OCI-LY3 (cell line): ENCODE measurements around the gene KRTAP4-12.

Experiments used
- EZH2phosphoT487 ChIP-seq: fragments of 200-600 bp; shearing (Covaris generic); IDR thresholded peaks from 2 replicates; pipeline ENCODE4 v1.6.1; 2018; ENCODE audit warnings: antibody characterized with exemption, mixed run types, low read depth
- TF ChIP-seq, protein P1 (sequence below): fragments of 200-600, 300-600 bp; sonication (generic); IDR thresholded peaks from 2 replicates; pipeline ENCODE4 v1.5.1; 2014; ENCODE audit warnings: antibody characterized with exemption, low read length, low read depth

DNA sequence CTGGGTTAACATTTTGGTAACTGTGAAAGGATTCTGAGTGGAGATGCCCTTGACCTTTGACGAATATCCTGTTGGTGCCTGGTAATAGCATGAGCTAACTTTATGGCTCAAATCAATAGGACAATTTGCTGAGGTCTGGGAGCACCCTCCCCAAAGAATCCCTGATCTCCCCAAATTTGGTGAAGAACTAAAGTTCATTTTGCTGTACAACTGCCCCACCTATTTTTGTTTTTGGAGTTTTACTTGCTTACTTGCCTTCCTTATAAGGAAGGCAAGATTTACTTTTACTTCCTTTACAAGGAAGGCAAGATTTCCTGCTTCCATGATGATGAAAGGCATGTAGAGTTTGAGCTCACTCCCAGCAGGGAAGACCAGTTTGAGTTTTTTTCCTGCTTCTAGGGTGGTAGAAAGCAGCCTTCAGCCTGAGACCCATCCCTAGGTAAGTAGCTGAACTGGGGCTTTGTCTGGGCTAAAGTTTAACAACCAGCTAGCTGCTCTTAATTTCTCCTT, 16.0 kb downstream of the KRTAP4-12 start:
- TF ChIP-seq, protein P1, sequence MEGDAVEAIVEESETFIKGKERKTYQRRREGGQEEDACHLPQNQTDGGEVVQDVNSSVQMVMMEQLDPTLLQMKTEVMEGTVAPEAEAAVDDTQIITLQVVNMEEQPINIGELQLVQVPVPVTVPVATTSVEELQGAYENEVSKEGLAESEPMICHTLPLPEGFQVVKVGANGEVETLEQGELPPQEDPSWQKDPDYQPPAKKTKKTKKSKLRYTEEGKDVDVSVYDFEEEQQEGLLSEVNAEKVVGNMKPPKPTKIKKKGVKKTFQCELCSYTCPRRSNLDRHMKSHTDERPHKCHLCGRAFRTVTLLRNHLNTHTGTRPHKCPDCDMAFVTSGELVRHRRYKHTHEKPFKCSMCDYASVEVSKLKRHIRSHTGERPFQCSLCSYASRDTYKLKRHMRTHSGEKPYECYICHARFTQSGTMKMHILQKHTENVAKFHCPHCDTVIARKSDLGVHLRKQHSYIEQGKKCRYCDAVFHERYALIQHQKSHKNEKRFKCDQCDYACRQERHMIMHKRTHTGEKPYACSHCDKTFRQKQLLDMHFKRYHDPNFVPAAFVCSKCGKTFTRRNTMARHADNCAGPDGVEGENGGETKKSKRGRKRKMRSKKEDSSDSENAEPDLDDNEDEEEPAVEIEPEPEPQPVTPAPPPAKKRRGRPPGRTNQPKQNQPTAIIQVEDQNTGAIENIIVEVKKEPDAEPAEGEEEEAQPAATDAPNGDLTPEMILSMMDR: no peak
- TF ChIP-seq EZH2phosphoT487: no peak
